Fibroblast of gingiva (primary cell): ENCODE results near the gene DENND4A.

ENCODE experiments used
- DNase-seq: peaks from one replicate; pipeline ENCODE4 v3.0.0-alpha.2; 2011; ENCODE audit warnings: low read depth

Gene DENND4A

GRCh38 chr15:65666257-65666656 is 125.8 kb downstream of the DENND4A start:
- peak; percentile 66 for DNase-seq

- no peak for DNase-seq
Measured at GRCh38 chr15:65663521-65663920, 128.6 kb downstream of the DENND4A start.

GRCh38 chr15:65660927-65661326 is 131.2 kb downstream of the DENND4A start:
- peak; percentile 72 for DNase-seq

- peak; percentile 17 for DNase-seq
Measured at GRCh38 chr15:65659502-65660052, 132.5 kb downstream of the DENND4A start.

- peak; percentile 19 for DNase-seq
Measured at GRCh38 chr15:65655457-65655856, 136.6 kb downstream of the DENND4A start.

- DNase-seq: no peak
Measured at GRCh38 chr15:65655026-65655425, 137.1 kb downstream of the DENND4A start.

- peak; percentile 45 for DNase-seq
Measured at GRCh38 chr15:65653801-65654521, 138.1 kb downstream of the DENND4A start.

- no peak for DNase-seq
Measured at GRCh38 chr15:65653341-65653740, 138.8 kb downstream of the DENND4A start.

- no peak for DNase-seq
Measured at GRCh38 chr15:65651831-65652749, 140.0 kb downstream of the DENND4A start.

- DNase-seq: no peak
Measured at GRCh38 chr15:65651042-65651322, 141.1 kb downstream of the DENND4A start.

- DNase-seq: no peak
Measured at GRCh38 chr15:65650312-65651041, 141.6 kb downstream of the DENND4A start.

GRCh38 chr15:65646486-65646885 is 145.6 kb downstream of the DENND4A start:
- DNase-seq: no peak

- DNase-seq: no peak
Measured at GRCh38 chr15:65645392-65645791, 146.7 kb downstream of the DENND4A start.

- DNase-seq: no peak
Measured at GRCh38 chr15:65644282-65644681, 147.8 kb downstream of the DENND4A start.

- DNase-seq: no peak
Measured at GRCh38 chr15:65642594-65642993, 149.5 kb downstream of the DENND4A start.

- no peak for DNase-seq
Measured at GRCh38 chr15:65641768-65642475, 150.2 kb downstream of the DENND4A start.

GRCh38 chr15:65639509-65639908 is 152.6 kb downstream of the DENND4A start:
- DNase-seq: no peak

- DNase-seq: peak; percentile 80
Measured at GRCh38 chr15:65638681-65639089, 153.4 kb downstream of the DENND4A start.

GRCh38 chr15:65638109-65638508 is 154.0 kb downstream of the DENND4A start:
- no peak for DNase-seq

- DNase-seq: peak; percentile 22
Measured at GRCh38 chr15:65634356-65634755, 157.7 kb downstream of the DENND4A start.

GRCh38 chr15:65633752-65634151 is 158.3 kb downstream of the DENND4A start:
- DNase-seq: no peak
